Renal cortex interstitium (tissue), 11 donors: ENCODE results near the gene PRR13. TPM values are rescaled to one million over a fixed set of nuclear protein-coding genes. Genes with fewer than 3 reads are reported as not detected.
A peak's percentile ranks its signal among the peaks of the same experiment; 100 is the strongest.
"Not testable (repeated sequence)": the region's sequence is repeated elsewhere in the genome, so short reads cannot be mapped to it uniquely, and the experiment has no call there.

Experiments used
- DNase-seq, 11 donors: peaks; one replicate each; pipeline ENCODE4 v3.0.0-alpha.2; 2013; ENCODE audit warnings: low read depth in 9 of 11, low spot score in 4 of 11; ENCODE audit errors: extremely low read depth in 1 of 11
- polyA plus RNA-seq, 3 donors: library from polyadenylated mRNA; unstranded; fragments of 120-200 nt; gene quantifications; one replicate each; pipeline ENCODE4 v1.2.1, GENCODE V29; 2013; ENCODE audit not compliant: insufficient read length in 3 of 3

PRR13 gene
- polyA plus RNA-seq, 3 donors, result 164 to 186 (median 169) TPM

DNA sequence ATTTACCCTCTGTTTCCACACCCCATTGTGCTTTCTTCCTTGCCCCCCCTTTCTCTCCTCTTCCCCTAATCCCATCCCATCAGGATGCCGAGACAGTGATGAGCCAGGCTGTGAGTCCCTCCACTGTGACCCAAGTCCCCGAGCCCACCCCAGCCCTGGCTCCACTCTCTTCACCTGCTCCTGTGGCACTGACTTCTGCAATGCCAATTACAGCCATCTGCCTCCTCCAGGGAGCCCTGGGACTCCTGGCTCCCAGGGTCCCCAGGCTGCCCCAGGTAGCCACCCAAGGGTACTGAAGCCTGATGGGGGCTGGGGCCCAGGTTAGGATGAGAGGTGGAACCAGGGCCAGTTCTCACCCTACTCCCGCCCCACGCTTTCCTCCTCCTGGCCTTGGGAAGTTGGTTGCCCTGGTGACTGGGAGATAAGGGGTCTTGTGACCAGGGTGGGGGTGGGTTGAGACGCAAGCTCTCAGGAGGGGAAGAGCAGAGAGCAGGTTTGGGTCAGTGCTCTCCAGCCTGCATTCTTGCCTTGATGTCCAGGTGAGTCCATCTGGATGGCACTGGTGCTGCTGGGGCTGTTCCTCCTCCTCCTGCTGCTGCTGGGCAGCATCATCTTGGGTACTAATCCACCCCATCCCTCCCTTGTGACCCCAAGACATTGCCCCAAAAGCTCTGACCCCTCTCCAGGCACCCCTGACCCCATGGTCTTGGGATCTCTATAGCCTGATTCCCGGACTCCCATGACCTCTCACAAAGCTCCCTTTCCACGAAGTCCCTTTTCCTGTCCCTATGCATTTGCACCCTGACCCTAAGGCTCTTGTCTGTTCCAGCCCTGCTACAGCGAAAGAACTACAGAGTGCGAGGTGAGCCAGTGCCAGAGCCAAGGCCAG, 16.7 kb upstream of the PRR13 start:
- DNase-seq, result peak in 1 of 11 donors; percentile 28

DNA sequence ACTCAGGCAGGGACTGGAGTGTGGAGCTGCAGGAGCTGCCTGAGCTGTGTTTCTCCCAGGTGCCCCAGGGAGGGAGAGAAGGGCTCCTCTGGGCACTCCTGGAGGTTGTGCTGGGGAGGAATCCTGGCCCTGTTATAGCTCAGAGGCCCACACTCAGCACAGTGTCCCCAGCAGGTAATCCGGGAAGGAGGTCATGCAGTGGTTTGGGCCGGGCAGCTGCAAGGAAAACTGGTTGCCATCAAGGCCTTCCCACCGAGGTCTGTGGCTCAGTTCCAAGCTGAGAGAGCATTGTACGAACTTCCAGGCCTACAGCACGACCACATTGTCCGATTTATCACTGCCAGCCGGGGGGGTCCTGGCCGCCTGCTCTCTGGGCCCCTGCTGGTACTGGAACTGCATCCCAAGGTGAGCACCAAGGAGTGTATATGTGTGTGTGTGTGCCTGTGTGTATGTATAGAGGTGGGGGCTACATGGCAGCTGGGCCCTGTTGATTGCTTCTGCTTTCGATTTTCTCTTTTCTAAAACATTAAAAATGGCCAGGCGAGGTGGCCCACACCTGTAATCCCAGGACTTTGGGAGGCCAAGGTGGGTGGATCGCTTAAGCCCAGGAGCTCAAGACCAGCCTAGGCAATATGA, 15.9 kb upstream of the PRR13 start:
- no peak for DNase-seq

DNA sequence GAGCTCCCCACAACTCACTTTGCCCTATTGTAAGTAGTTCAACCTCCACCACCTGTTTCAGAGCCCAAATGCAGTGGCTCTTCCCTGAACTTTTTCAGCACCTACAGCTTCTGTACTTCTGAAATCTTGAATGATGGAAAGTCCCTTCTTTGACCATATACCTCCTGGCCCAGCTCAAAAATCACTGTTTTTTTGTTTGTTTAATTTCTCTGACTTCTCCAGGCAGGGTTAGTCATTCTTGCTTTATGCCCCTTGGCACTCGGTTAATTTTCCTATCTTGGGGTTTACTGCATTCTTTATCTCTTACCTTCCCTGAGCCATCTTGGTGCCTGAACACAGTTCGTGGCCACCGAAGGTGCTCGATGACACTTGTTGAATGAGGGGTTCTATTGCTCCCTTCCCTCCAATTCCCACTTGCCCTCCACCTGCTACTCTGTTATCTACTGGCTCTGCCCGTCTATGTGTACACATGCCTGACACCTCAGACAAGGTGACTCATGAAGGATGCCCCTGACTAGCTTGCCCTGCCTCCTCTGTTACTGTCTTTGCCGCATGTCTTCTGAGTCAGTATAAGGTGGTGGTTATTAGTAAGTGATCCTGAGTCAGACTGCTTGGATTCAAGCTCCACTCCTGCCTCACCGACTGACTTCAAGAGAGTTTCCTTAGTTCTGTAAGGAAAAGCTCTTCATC, 13.5 kb upstream of the PRR13 start:
- DNase-seq, result no peak

DNA sequence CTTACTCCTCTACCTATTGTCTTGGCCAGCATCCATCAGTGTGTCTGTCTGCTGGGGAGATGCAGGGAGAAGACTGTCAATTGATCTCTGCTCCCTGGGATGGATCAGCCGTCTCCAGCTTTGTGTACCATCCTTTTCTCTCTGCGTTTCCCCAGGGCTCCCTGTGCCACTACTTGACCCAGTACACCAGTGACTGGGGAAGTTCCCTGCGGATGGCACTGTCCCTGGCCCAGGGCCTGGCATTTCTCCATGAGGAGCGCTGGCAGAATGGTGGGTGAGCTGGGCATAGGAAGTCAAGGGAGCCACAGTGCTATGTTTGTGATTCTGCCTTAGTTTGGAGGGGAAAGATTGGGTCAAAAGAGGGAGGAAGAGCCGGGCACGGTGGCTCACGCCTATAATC, 12.8 kb upstream of the PRR13 start:
- DNase-seq, result no peak

DNA sequence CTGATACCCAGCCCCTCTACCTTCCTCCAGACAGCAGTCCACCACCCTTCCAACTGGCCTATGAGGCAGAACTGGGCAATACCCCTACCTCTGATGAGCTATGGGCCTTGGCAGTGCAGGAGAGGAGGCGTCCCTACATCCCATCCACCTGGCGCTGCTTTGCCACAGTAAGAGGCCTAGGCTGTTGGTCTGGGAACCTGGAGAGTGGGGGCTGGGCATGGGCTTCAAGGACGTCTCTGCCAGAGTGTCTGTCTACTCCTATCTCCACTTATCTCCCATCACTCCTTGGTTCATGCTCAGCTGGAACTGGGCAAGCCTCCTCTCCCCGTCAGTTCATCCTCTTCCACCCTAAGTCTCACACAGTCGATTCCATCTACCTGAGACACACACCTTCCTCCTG, 11.4 kb upstream of the PRR13 start:
- no peak for DNase-seq

GRCh38 chr12:53431187-53431586, 10.3 kb upstream of the PRR13 start:
- DNase-seq, result no peak

GRCh38 chr12:53435326-53435725, 6.2 kb upstream of the PRR13 start:
- DNase-seq, result not testable (repeated sequence)

DNA sequence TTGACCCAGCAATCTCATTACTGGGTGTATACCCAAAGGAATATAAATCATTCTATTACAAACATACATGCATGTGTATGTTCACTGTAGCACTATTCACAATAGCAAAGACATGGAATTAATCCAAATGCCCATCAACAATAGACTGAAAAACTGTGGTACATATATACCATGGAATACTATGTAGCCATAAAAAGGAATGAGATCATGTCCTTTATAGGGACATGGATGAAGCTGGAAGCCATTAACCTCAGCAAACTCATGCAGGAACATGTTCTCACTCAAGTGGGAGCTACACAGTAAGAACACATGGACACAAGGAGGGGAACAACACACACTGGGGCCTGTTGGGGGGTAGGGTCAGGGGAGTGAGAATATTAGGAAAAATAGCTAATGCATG, 2.0 kb upstream of the PRR13 start:
- DNase-seq, result not testable (repeated sequence)

DNA sequence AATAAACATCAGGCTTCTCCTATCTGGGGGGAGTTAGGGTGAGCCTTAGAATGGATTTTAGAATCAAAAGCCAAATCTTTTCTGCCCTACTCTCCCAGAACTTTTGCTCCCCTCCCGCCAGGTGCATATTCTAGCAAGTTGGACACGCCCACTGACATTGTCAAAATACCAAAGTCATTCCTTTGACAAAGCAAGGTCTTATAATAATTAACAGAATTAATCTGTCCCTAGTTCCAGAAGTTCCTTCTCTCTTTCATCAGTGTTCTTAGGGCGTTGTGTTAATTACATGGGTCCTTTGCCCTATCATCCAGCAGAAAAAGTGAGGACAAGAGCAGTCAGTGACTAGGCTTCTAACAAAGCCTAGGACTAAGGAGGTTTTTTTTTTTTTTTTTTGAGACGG, 2.4 kb downstream of the PRR13 start:
- DNase-seq, result peak in 1 of 11 donors; percentile 37

DNA sequence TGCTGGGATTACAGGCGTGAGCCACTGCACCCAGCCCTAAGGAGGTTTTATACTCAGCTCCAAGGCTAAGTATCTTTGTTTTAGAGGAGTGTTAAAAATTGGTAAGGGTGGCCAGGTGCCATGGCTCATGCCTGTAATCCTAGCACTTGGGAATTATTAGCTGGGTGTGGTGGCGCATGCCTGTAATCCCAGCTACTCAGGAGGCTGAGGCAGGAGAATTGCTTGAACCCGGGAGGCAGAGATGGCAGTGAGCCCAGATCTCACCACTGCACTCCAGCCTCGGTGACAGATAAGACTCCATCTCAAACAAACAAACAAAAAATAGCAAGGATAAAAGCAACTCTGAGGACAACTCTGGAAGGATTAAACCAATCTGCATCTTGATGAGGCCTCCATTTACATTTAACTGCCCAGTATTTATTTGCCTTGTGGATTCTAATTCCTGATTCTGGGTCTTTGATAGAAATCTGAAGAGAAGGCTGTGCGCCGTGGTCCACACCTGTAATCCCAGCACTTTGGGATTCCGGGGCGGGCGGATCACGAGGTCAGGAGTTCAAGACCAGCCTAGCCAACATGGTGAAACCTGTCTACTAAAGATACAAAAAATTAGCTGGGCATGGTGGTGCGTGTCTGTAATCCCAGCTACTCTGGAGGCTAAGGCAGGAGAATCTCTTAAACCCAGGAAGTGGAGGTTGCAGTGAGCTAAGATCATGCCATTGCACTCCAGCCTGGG, 3.2 kb downstream of the PRR13 start:
- DNase-seq, result not testable (repeated sequence)

DNA sequence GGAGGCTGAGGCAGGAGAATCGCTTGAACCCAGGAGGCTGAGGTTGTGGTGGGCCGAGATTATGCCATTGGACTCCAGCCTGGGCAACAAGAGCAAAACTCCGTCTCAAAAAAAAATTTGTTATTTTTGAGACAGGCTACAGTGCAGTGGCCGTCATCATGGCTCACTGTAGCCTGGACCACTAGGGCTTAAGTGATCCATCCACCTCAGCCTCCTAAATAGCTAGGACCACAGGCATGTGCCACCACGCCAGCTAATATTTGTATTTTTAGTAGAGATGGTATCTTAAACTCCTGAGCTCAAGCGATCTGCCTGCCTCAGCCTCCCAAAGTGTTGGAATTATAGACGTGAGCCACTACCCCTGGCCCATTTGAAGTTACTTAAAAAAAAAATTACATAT, 9.4 kb downstream of the PRR13 start:
- no peak for DNase-seq

GRCh38 chr12:53451661-53452158, 10.2 kb downstream of the PRR13 start, which contains the start of gene PCBP2:
PCBP2 (plus strand) TSS chr12:53452102; CDS start chr12:53454801, 2,699 bp downstream.
- DNase-seq, result peak; percentile 92 to 99 (median 98)

GRCh38 chr12:53452159-53453077, 10.9 kb downstream of the PRR13 start:
- DNase-seq, result peak; percentile 57 to 84 (median 77)

DNA sequence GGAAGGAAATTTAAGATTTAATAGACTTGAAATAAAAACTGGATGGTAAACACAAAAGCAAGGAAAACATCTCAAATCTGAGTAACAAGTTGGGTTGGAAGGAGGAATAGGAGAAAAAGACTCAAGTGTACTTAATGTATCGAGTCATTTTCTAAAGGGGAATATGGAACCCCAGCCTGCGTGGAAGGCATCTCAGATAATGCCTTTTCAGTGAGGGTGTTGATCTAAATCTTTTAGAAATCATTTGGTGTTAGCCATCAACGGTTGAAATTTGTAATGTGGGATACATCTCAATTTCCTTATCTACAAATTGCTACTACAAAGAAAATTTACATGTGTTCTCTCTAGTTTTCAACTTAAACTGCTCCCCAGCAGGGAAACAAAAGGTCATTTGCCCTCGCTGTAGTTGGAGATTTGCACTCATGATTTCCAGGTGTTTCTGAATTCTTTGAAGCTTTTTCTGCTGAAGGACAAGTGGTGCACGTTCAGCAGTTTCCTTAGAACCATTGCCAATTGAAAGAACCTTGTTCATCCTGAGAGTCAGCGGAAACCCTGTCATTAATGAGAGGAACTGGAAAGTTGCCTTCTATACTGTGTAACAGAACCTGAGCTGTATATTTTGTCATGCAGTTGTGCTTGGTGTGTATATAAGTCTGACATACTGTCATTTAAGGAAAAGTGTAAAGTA, 12.6 kb downstream of the PRR13 start:
- DNase-seq, result no peak

GRCh38 chr12:53454707-53455106, 13.2 kb downstream of the PRR13 start:
- DNase-seq, result no peak

- no peak for DNase-seq
Observed at GRCh38 chr12:53456654-53457366, 15.3 kb downstream of the PRR13 start.

GRCh38 chr12:53459097-53459496, 17.6 kb downstream of the PRR13 start:
- no peak for DNase-seq
